OCI-LY3 (cell line): ENCODE data around the gene SLC13A5.

Experiments used
- H2AFZ ChIP-seq: fragments of 200-600, 300-600 bp; shearing (Covaris generic); 2 replicates; pipeline ENCODE4 v1.6.0; 2014; ENCODE audit warnings: antibody characterized with exemption, low read depth, low read length
- H3K27ac ChIP-seq: fragments of 200-600, 300-600 bp; sonication (generic); 2 replicates; pipeline ENCODE4 v1.5.1; 2014; ENCODE audit warnings: mild to moderate bottlenecking, low read length, moderate library complexity, mixed read lengths
- H3K27me3 ChIP-seq: fragments of 200-600, 300-600 bp; sonication (generic); 2 replicates; pipeline ENCODE4 v1.6.1; 2014; ENCODE audit warnings: low read depth, low read length, mixed read lengths
- H3K36me3 ChIP-seq: fragments of 200-600, 300-600 bp; sonication (generic); replicated peaks from 2 replicates; pipeline ENCODE3; 2014; ENCODE audit warnings: low read depth, low read length, mixed read lengths
- H3K4me1 ChIP-seq: fragments of 300-600, 200-600 bp; sonication (generic); 2 replicates; pipeline ENCODE4 v1.6.1; 2014; ENCODE audit warnings: low read length, mixed read lengths
- H3K4me2 ChIP-seq: fragments of 200-600, 300-600 bp; sonication (generic); 2 replicates; pipeline ENCODE4 v1.6.1; 2014; ENCODE audit warnings: low read length, mixed read lengths
- H3K4me3 ChIP-seq: fragments of 300-600, 200-600 bp; sonication (generic); 2 replicates; pipeline ENCODE4 v1.5.1; 2014; ENCODE audit warnings: antibody characterized with exemption, mild to moderate bottlenecking, low read length, moderate library complexity
- H3K79me2 ChIP-seq: fragments of 300-600, 200-600 bp; shearing (Covaris generic); 2 replicates; pipeline ENCODE4 v1.6.1; 2014; ENCODE audit warnings: mild to moderate bottlenecking, low read length, mixed read lengths
- H3K9ac ChIP-seq: fragments of 300-600, 200-600 bp; shearing (Covaris generic); 2 replicates; pipeline ENCODE4 v1.6.0; 2014; ENCODE audit warnings: mild to moderate bottlenecking, low read length, moderate library complexity
- H3K9me3 ChIP-seq: fragments of 200-600, 300-600 bp; shearing (Covaris generic); 2 replicates; pipeline ENCODE4 v1.6.1; 2014; ENCODE audit warnings: low read length, mixed read lengths; ENCODE audit not compliant: insufficient read depth
- H4K20me1 ChIP-seq: fragments of 200-600, 300-600 bp; sonication (generic); 2 replicates; pipeline ENCODE4 v1.6.1; 2016; ENCODE audit warnings: low read length, mixed read lengths; ENCODE audit not compliant: insufficient read depth
- CTCF ChIP-seq: fragments of 200-600, 300-600 bp; sonication (generic); IDR thresholded peaks from 2 replicates; pipeline ENCODE4 v1.5.1; 2014; ENCODE audit warnings: antibody characterized with exemption, low read length, low read depth
- EZH2phosphoT487 ChIP-seq: fragments of 200-600 bp; shearing (Covaris generic); IDR thresholded peaks from 2 replicates; pipeline ENCODE4 v1.6.1; 2018; ENCODE audit warnings: antibody characterized with exemption, mixed run types, low read depth

Gene SLC13A5

GRCh38 chr17:6684881-6685767, 28.0 kb downstream of the SLC13A5 start:
- Histone ChIP-seq H3K27me3 (no peaks in the 10 kb centered on the region), H3K27ac (no peak overlapping the region), H2AFZ (no peak overlapping the region), H3K4me3 (no peak overlapping the region), H3K9ac (no peak overlapping the region), H4K20me1 (no peaks in the 10 kb centered on the region), H3K36me3 (no peaks in the 10 kb centered on the region), H3K4me2 (no peak overlapping the region), H3K4me1 (no peaks in the 10 kb centered on the region), H3K79me2 (no peaks in the 10 kb centered on the region), H3K9me3 (no peaks in the 10 kb centered on the region)
- TF ChIP-seq CTCF: no peak
- no peak for TF ChIP-seq EZH2phosphoT487

DNA sequence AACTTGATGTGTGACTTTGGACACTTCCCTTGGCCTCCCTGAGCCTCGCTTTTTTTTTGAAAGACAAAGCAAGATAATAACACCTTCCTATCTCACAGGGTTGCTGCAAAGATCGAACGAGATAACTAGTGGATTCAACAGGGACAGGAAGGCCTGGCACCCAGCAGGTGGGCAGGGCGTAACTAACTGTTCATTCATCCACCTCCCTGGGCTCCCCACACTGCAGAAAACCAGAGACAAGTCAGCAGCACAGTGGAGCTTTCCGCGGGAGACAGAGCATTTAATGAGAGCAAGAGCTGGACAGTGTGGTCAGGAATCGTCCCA, 28.7 kb downstream of the SLC13A5 start:
- Histone ChIP-seq H3K4me1 (no peaks in the 10 kb centered on the region), H2AFZ (no peak overlapping the region), H3K9ac (no peak overlapping the region), H4K20me1 (no peaks in the 10 kb centered on the region), H3K4me2 (no peak overlapping the region), H3K27ac (no peak overlapping the region), H3K36me3 (no peaks in the 10 kb centered on the region), H3K4me3 (no peak overlapping the region), H3K27me3 (no peaks in the 10 kb centered on the region), H3K9me3 (no peaks in the 10 kb centered on the region), H3K79me2 (no peaks in the 10 kb centered on the region)
- no peak for TF ChIP-seq CTCF

DNA sequence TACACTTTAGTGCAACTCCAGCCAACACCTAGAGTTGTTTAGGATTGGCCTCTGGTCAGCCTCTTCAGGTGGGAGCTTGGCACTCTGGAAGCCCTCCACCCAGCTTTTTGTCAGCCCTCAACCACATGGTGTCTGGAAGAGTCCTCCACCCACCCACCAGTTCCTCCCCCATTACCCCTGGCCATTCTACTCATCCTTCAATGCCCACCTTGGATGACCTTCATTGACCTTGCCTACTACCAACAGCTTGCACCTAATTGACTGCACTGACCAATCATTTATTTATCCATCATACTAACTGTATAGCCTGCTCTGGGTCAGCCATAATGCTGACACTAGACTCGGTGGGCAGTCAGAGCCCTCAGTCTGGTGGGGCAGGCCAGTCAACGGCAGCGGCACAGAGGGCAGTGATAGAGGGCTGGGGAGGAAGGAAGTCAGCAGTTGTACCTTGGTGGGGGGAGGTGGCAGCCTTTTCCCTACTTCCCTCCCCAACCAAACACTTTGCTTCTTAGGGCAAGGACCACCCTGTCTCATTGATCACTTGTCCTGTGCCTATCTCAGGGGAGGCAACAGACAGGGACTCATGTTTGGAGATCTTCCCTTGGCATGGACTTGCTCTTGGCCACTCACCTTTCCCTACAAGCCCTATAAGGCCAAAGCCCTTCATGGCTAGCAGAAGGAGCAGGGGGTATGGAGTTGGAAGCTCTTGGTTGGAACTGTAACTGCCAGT, 29.3 kb downstream of the SLC13A5 start:
- no peaks in the 10 kb centered on the region for H3K79me2 ChIP-seq
- H3K9ac ChIP-seq: no peak overlapping the region
- no peak overlapping the region for H3K4me3 ChIP-seq
- no peaks in the 10 kb centered on the region for H3K27me3 ChIP-seq
- no peaks in the 10 kb centered on the region for H3K36me3 ChIP-seq
- no peak overlapping the region for H3K27ac ChIP-seq
- no peak overlapping the region for H3K4me2 ChIP-seq
- H3K4me1 ChIP-seq: no peaks in the 10 kb centered on the region
- H4K20me1 ChIP-seq: no peaks in the 10 kb centered on the region
- H2AFZ ChIP-seq: no peak overlapping the region
- TF ChIP-seq CTCF (no peak), EZH2phosphoT487 (no peak)
- no peaks in the 10 kb centered on the region for H3K9me3 ChIP-seq

DNA sequence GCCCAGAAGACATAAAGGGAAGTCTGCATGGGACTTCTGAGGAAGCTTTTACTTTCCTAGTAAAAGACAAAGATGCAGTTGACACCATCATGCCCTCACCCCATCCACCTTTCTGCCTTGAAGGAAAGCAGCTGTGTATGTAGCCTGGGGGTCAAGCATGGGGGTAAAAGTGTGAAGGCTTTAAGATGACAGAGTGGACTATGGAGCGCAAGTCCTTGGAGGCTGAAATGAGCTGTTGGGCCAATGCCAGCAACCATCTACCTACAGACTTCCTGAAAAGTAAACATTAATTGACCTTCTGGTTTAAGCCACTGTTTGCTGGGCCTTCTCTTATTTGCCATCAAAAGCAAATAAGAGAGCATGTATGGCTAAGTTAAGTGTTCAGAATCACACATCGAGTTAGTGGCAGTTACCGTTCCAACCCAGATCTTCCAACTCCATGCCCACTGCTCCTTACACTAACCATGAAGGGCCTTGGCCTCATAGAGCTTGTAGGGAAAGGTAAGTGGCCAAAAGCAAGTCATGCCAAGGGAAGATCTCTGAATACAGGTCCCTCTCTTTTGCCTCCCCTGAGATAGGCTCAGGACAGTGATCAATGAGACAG, 30.0 kb downstream of the SLC13A5 start:
- Histone ChIP-seq H2AFZ (no peak overlapping the region), H3K27ac (no peak overlapping the region), H3K36me3 (no peaks in the 10 kb centered on the region), H3K4me1 (no peaks in the 10 kb centered on the region), H4K20me1 (no peaks in the 10 kb centered on the region), H3K9me3 (no peaks in the 10 kb centered on the region), H3K4me3 (no peak overlapping the region), H3K27me3 (no peaks in the 10 kb centered on the region), H3K4me2 (no peak overlapping the region), H3K9ac (no peak overlapping the region), H3K79me2 (no peaks in the 10 kb centered on the region)
- TF ChIP-seq CTCF (no peak), EZH2phosphoT487 (no peak)
